KMS-11 (cell line): ENCODE measurements around the gene IQGAP2.
"Not testable (repeated sequence)": the region's sequence is repeated elsewhere in the genome, so short reads cannot be mapped to it uniquely, and the experiment has no call there.

Experiments
- H2AFZ ChIP-seq: fragments of 200-600 bp; sonication (generic); 2 replicates; pipeline ENCODE4 v1.6.1; 2016; ENCODE audit warnings: antibody characterized with exemption, mixed run types, low read depth
- H3K27ac ChIP-seq: fragments of 200-600 bp; sonication (generic); 2 replicates; pipeline ENCODE4 v1.6.1; 2016; ENCODE audit warnings: mild to moderate bottlenecking, mixed run types
- H3K27me3 ChIP-seq: fragments of 200-600 bp; sonication (generic); 2 replicates; pipeline ENCODE4 v1.6.1; 2017; ENCODE audit warnings: mild to moderate bottlenecking, low read depth, mixed run types, moderate library complexity; ENCODE audit not compliant: insufficient read depth
- H3K36me3 ChIP-seq: fragments of 200-600 bp; sonication (generic); 2 replicates; pipeline ENCODE4 v1.6.1; 2017; ENCODE audit warnings: mild to moderate bottlenecking, mixed run types; ENCODE audit not compliant: insufficient read depth
- H3K4me1 ChIP-seq: fragments of 200-600 bp; sonication (generic); 2 replicates; pipeline ENCODE4 v1.6.1; 2016; ENCODE audit warnings: mild to moderate bottlenecking, low read depth, mixed run types; ENCODE audit not compliant: poor library complexity, severe bottlenecking
- H3K4me2 ChIP-seq: fragments of 200-600 bp; sonication (generic); 2 replicates; pipeline ENCODE4 v1.7.0; 2016; ENCODE audit warnings: mild to moderate bottlenecking, mixed run types
- H3K4me3 ChIP-seq: fragments of 200-600 bp; sonication (generic); IDR thresholded peaks from 2 replicates; pipeline ENCODE4 v1.6.1; 2017; ENCODE audit warnings: low read depth, low read length, mixed read lengths; ENCODE audit not compliant: insufficient read depth
- H3K79me2 ChIP-seq: fragments of 200-600 bp; sonication (generic); 2 replicates; pipeline ENCODE4 v1.6.1; 2016; ENCODE audit warnings: low read depth, mixed run types; ENCODE audit not compliant: insufficient read depth
- H3K9ac ChIP-seq: fragments of 200-600 bp; sonication (generic); 2 replicates; pipeline ENCODE4 v1.6.1; 2016; ENCODE audit warnings: mild to moderate bottlenecking, mixed run types
- H4K20me1 ChIP-seq: fragments of 200-600 bp; sonication (generic); 2 replicates; pipeline ENCODE4 v1.6.1; 2016; ENCODE audit warnings: mild to moderate bottlenecking, mixed run types; ENCODE audit not compliant: insufficient read depth
- CTCF ChIP-seq: fragments of 200-600 bp; sonication (generic); conservative IDR thresholded peaks from 2 replicates; pipeline ENCODE4 v1.6.1; 2017; ENCODE audit warnings: low read depth, mild to moderate bottlenecking, antibody characterized with exemption, low read length, moderate library complexity, mixed read lengths

Gene IQGAP2

DNA sequence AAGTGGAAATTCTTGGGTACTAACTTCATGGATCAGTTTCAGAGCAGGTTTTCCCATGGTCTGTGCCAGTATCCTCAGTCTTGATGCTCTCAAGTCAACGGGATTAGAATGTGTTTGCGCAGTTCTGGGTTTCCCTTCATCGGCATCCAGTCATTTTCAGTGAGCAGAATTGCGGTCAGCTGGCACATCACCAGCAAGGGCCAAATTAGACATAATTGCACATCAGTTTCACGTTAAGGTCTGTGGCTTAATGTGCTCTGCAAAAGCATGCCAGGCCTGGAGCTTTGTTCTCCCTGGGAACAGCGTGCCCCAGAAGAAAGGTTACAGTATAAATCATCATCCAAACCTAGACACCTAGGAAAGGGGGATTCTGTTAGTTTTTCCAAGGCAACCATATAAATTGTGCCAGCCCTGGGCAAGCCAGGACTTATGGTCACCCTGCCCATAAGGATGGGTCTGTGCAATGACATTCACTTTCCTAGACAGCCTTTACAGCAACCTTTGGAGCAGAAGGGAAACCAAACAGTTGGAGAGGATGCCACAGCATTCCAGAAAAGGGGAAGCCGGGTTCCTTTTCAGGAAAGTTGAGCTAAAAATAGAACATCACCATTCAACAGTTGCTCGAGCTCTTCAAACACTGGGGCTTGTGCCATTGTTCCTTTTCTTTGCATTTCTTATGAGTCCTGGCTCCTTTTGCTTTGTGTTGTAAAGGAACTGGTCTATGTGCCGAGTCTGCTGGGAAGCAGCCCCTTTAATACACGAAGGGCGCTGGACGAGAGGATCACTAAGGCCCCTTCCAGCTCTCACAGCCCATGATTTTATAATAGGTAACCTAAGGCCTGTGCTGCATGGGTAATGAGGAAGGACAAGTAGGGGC lies 23.1 kb downstream of the IQGAP2 start:
- Histone ChIP-seq H3K79me2 (peaks cover 96% of the 10 kb centered on the region), H2AFZ (no peak overlapping the region), H4K20me1 (peaks cover 36% of the 10 kb centered on the region), H3K27ac (no peak overlapping the region), H3K9ac (no peak overlapping the region), H3K27me3 (no peaks in the 10 kb centered on the region), H3K4me3 (no peak overlapping the region), H3K4me2 (no peak overlapping the region), H3K36me3 (no peaks in the 10 kb centered on the region), H3K4me1 (peaks cover 18% of the 10 kb centered on the region)
- TF ChIP-seq CTCF = no peak

- H3K27ac ChIP-seq = no peak overlapping the region
These were observed 24.4 kb downstream of the IQGAP2 start for GRCh38 chr5:76427206-76428140.

GRCh38 chr5:76428550-76428949 lies 25.5 kb downstream of the IQGAP2 start:
- H3K27ac ChIP-seq, H3K9ac ChIP-seq, H3K27me3 ChIP-seq, H3K4me2 ChIP-seq, H3K4me3 ChIP-seq, H2AFZ ChIP-seq, H3K36me3 ChIP-seq: not testable (repeated sequence)
- peaks cover 12% of the 10 kb centered on the region for H3K4me1 ChIP-seq
- H4K20me1 ChIP-seq = peaks cover 34% of the 10 kb centered on the region
- H3K79me2 ChIP-seq = peaks cover 94% of the 10 kb centered on the region

More at GRCh38 chr5:76427206-76428140, 24.4 kb downstream of the IQGAP2 start:
- no peak overlapping the region for H3K4me3 ChIP-seq
- H4K20me1 ChIP-seq = peaks cover 38% of the 10 kb centered on the region
- H2AFZ ChIP-seq = no peak overlapping the region
- no peak for TF ChIP-seq CTCF
- peaks cover 18% of the 10 kb centered on the region for H3K4me1 ChIP-seq
- H3K27me3 ChIP-seq = no peaks in the 10 kb centered on the region
- H3K4me2 ChIP-seq = no peak overlapping the region
- H3K36me3 ChIP-seq = no peaks in the 10 kb centered on the region
- H3K79me2 ChIP-seq = peaks cover 94% of the 10 kb centered on the region
- H3K9ac ChIP-seq = no peak overlapping the region

DNA sequence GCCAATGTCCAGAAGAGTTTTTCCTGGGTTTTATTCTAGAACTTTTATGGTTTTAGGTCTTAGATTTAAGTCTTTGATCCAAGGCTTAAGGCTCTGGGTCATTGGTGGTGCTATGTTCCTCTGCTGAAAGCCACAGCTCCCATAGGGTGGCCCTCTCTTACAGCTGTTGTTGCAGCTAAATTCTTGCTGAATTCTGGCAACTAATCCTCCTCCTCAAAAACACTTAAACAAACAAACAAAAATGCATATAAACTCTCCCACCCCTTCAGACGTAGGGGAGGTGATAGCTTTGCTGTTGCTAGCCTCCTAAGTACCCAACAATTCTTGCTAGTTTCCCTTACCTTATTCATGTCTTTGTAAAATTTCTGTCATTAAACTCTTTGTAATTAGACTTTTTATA lies 30.2 kb downstream of the IQGAP2 start:
- H2AFZ ChIP-seq = no peak overlapping the region
- H3K4me1 ChIP-seq = peaks cover 5% of the 10 kb centered on the region
- peaks cover 21% of the 10 kb centered on the region for H4K20me1 ChIP-seq
- TF ChIP-seq CTCF = no peak
- H3K36me3 ChIP-seq = no peaks in the 10 kb centered on the region
- H3K27me3 ChIP-seq = no peaks in the 10 kb centered on the region
- no peak overlapping the region for H3K9ac ChIP-seq
- H3K79me2 ChIP-seq = peaks cover 92% of the 10 kb centered on the region
- H3K4me3 ChIP-seq = no peak overlapping the region
- no peak overlapping the region for H3K4me2 ChIP-seq
- no peak overlapping the region for H3K27ac ChIP-seq

DNA sequence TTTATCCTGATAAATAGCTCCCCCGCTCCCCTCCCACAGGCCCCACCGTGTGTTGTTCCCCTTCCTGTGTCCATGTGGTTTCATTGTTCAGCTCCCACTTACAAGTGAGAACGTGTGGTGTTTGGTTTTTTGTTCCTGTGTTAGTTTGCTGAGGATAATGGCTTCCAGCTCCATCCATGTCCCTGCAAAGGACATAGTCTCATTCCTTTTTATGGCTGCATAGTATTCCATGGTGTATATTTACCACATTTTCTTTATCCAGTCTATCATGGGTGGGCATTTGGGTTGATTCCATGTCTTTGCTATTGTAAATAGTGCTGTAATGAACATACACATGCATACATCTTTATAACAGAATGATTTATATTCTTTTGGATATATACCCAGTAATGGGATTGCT lies 34.4 kb downstream of the IQGAP2 start:
- H3K27ac ChIP-seq, H3K4me3 ChIP-seq, H3K36me3 ChIP-seq, H3K4me2 ChIP-seq, H3K4me1 ChIP-seq, H3K27me3 ChIP-seq, H3K9ac ChIP-seq, H2AFZ ChIP-seq: not testable (repeated sequence)
- peaks cover 98% of the 10 kb centered on the region for H3K79me2 ChIP-seq
- peaks cover 38% of the 10 kb centered on the region for H4K20me1 ChIP-seq
